Trophoblast cell (in vitro differentiated cells and primary cell): Measurements from ENCODE around the gene DISP3.
A peak's percentile ranks its signal among the peaks of the same experiment; 100 is the strongest.

ENCODE experiments used
- DNase-seq, 2 donors: peaks; one replicate each; pipeline ENCODE4 v3.0.0-alpha.2; 2016
- H2AFZ ChIP-seq: 2 replicates; pipeline ENCODE4 v1.6.1; 2013; ENCODE audit warnings: low read length, moderate library complexity, mild to moderate bottlenecking; ENCODE audit not compliant: insufficient read depth, poor library complexity
- H2AK5ac ChIP-seq: 2 replicates; pipeline ENCODE4 v1.6.1; 2013; ENCODE audit warnings: mild to moderate bottlenecking, low read length
- H2BK120ac ChIP-seq: 2 replicates; pipeline ENCODE4 v1.6.1; 2013; ENCODE audit warnings: low read length, mild to moderate bottlenecking, moderate library complexity; ENCODE audit not compliant: insufficient read depth, poor library complexity
- H2BK12ac ChIP-seq: 2 replicates; pipeline ENCODE4 v1.6.1; 2013; ENCODE audit warnings: mild to moderate bottlenecking, low read length, moderate library complexity
- H2BK5ac ChIP-seq: 2 replicates; pipeline ENCODE4 v1.6.1; 2013; ENCODE audit warnings: low read length, low read depth, moderate library complexity, mild to moderate bottlenecking; ENCODE audit not compliant: poor library complexity
- H3K14ac ChIP-seq: 2 replicates; pipeline ENCODE4 v1.6.1; 2013; ENCODE audit warnings: mild to moderate bottlenecking, low read length
- H3K18ac ChIP-seq: 2 replicates; pipeline ENCODE4 v1.6.1; 2013; ENCODE audit warnings: mild to moderate bottlenecking, low read length
- H3K23ac ChIP-seq: 2 replicates; pipeline ENCODE4 v1.6.1; 2013; ENCODE audit warnings: low read length
- H3K27ac ChIP-seq: 2 replicates; pipeline ENCODE4 v1.5.1; 2013; ENCODE audit warnings: low read depth, mild to moderate bottlenecking, inconsistent platforms, low read length, moderate library complexity
- H3K27me3 ChIP-seq: 2 replicates; pipeline ENCODE4 v1.6.1; 2013; ENCODE audit warnings: inconsistent platforms, mild to moderate bottlenecking, low read length, moderate library complexity; ENCODE audit not compliant: insufficient read depth
- H3K36me3 ChIP-seq, 2 experiments: 1 replicate in 1 of 2; 2 replicates in 1 of 2; pipeline ENCODE4 v1.6.1; 2013; ENCODE audit warnings: low read length in 2 of 2, mild to moderate bottlenecking in 2 of 2, moderate library complexity in 1 of 2; ENCODE audit not compliant: insufficient read depth in 2 of 2, control insufficient read depth in 1 of 2
- H3K4ac ChIP-seq: 2 replicates; pipeline ENCODE4 v1.6.1; 2013; ENCODE audit warnings: low read depth, mild to moderate bottlenecking, low read length, moderate library complexity
- H3K4me1 ChIP-seq, 2 experiments: 1 replicate in 1 of 2; 2 replicates in 1 of 2; pipeline ENCODE4 v1.6.1; 2013; ENCODE audit warnings: low read length in 2 of 2, mild to moderate bottlenecking in 2 of 2, moderate library complexity in 1 of 2; ENCODE audit not compliant: insufficient read depth in 2 of 2, control insufficient read depth in 1 of 2
- H3K4me2 ChIP-seq: 2 replicates; pipeline ENCODE4 v1.6.1; 2013; ENCODE audit warnings: inconsistent platforms, mild to moderate bottlenecking, low read length, moderate library complexity
- H3K4me3 ChIP-seq: 2 replicates; pipeline ENCODE4 v1.5.1; 2013; ENCODE audit warnings: mild to moderate bottlenecking, low read depth, low read length, inconsistent platforms
- H3K79me1 ChIP-seq: one replicate; pipeline ENCODE4 v1.6.1; 2013; ENCODE audit warnings: low read length
- H3K79me2 ChIP-seq: 2 replicates; pipeline ENCODE4 v1.6.1; 2013; ENCODE audit warnings: low read length, mild to moderate bottlenecking; ENCODE audit not compliant: control insufficient read depth, insufficient read depth, poor library complexity
- H3K9ac ChIP-seq: 2 replicates; pipeline ENCODE4 v1.6.1; 2013; ENCODE audit warnings: mild to moderate bottlenecking, low read length
- H3K9me3 ChIP-seq: 2 replicates; pipeline ENCODE4 v1.6.1; 2013; ENCODE audit warnings: low read depth, mild to moderate bottlenecking, control low read depth, inconsistent platforms, low read length; ENCODE audit not compliant: insufficient read depth
- H4K12ac ChIP-seq: 2 replicates; pipeline ENCODE4 v1.6.1; 2013; ENCODE audit warnings: low read depth, mild to moderate bottlenecking, low read length, moderate library complexity
- H4K8ac ChIP-seq: 2 replicates; pipeline ENCODE4 v1.6.1; 2013; ENCODE audit warnings: low read depth, mild to moderate bottlenecking, low read length, moderate library complexity
- H4K91ac ChIP-seq: one replicate; pipeline ENCODE4 v1.6.1; 2013; ENCODE audit warnings: low read depth, mild to moderate bottlenecking, low read length, moderate library complexity
- WGBS: extraction: QIAGEN DNeasy Blood & Tissue Kit; methylation state at CpG from one replicate; pipeline ENCODE4 v1.1.7; 2013; ENCODE audit warnings: missing lambda C conversion rate; ENCODE audit not compliant: insufficient read length, insufficient coverage; ENCODE audit errors: extremely low coverage; 5-methylcytosine and 5-hydroxymethylcytosine counted together

Gene DISP3

DNA sequence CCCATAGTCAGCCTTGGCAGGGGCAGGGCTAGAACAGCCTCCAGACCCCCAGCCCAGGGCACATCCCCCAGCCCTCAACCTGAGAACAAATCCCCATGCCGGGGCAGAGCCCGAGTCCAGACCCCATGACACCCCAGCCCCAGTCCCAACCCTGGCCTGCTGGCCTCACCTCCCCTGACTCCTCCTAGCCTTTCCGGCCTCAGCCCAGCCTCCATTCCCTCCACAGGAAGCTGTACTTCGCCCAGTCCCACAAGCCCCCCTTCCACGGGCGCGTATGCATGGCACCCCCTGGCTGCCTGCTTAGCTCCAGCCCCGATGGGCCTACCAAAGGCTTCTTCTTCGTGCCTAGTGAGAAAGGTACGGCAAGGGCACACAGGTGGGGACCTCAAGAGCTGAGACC lies 50.4 kb downstream of the DISP3 start:
- Histone ChIP-seq H3K4me2 (no peak overlapping the region), H2BK5ac (no peak overlapping the region), H3K9ac (no peak overlapping the region), H3K9me3 (peaks cover 3% of the 10 kb centered on the region), H4K8ac (no peak overlapping the region), H3K18ac (no peak overlapping the region), H3K79me1 (no peaks in the 10 kb centered on the region), H3K79me2 (no peaks in the 10 kb centered on the region), H2BK120ac (no peak overlapping the region), H3K4me1 (peaks cover 2 to 4% of the 10 kb centered on the region in 2 experiments), H3K14ac (no peak overlapping the region), H3K23ac (no peak overlapping the region), H4K12ac (no peak overlapping the region), H2AK5ac (no peak overlapping the region), H3K27ac (no peak overlapping the region), H3K36me3 (no peaks in the 10 kb centered on the region), H3K4me3 (no peak overlapping the region), H2AFZ (no peak overlapping the region), H4K91ac (no peak overlapping the region), H3K4ac (no peak overlapping the region), H2BK12ac (no peak overlapping the region), H3K27me3 (no peaks in the 10 kb centered on the region)
- WGBS = no CpG with 5 or more reads among the region's 10 CpGs
- no peak for DNase-seq

DNA sequence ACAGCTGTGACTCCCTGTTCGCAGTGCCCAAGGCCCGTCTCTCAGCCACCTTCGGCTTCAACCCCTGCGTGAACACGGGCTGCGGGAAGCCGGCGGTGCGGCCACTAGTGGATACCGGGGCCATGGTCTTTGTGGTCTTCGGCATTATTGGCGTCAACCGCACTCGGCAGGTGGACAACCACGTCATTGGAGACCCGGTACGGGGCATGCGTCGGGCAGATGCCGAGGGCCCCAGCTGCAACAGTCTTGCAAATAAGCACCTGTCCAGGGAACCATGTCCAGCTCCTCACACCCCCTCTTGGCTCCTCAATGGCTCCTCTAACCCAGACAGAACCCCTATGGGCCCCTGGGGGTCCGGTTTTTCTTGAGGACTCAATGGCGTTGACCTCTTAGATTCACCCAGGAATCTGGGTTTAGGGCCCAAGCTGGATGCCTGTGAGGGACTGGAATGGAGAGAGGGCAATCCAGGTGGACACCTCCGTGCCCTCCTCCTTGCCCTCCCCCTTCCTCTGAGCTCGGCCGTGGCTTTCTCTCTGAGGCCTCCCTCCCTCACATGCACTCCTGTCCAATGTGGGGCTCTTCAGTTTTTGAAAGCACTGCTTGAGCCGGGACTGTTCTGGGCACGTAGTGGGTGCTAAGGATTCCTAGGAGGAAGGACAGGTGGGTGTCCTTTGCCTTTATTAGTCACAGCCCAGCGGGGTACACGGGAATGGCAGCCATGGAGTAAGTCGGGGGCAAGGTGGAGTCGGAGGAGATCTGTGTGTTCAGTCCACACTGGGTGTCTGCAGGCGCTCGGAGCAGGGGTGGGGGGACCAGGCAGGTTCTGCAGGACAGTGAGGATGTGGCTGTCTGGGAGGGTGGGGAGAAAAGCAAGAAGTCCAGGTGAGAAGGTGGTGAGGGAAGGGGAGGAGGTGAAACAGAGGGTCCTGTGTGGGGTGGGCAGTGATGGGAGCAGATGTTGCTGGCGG lies 51.1 kb downstream of the DISP3 start:
- no peak overlapping the region for H3K18ac ChIP-seq
- peaks cover 2 to 4% of the 10 kb centered on the region in 2 experiments for H3K4me1 ChIP-seq
- H4K8ac ChIP-seq = no peak overlapping the region
- WGBS = no CpG with 5 or more reads among the region's 34 CpGs
- H2AFZ ChIP-seq = no peak overlapping the region
- H3K14ac ChIP-seq = no peak overlapping the region
- H3K4ac ChIP-seq = no peak overlapping the region
- no peak overlapping the region for H2AK5ac ChIP-seq
- H4K12ac ChIP-seq = no peak overlapping the region
- no peak overlapping the region for H3K4me2 ChIP-seq
- no peaks in the 10 kb centered on the region for H3K36me3 ChIP-seq
- H3K79me2 ChIP-seq = no peaks in the 10 kb centered on the region
- no peak overlapping the region for H3K9ac ChIP-seq
- no peak overlapping the region for H2BK120ac ChIP-seq
- no peaks in the 10 kb centered on the region for H3K79me1 ChIP-seq
- no peak overlapping the region for H3K4me3 ChIP-seq
- no peak overlapping the region for H4K91ac ChIP-seq
- H3K27ac ChIP-seq = no peak overlapping the region
- no peaks in the 10 kb centered on the region for H3K27me3 ChIP-seq
- H3K9me3 ChIP-seq = peaks cover 1% of the 10 kb centered on the region
- DNase-seq = no peak
- H2BK12ac ChIP-seq = no peak overlapping the region
- no peak overlapping the region for H2BK5ac ChIP-seq
- no peak overlapping the region for H3K23ac ChIP-seq

DNA sequence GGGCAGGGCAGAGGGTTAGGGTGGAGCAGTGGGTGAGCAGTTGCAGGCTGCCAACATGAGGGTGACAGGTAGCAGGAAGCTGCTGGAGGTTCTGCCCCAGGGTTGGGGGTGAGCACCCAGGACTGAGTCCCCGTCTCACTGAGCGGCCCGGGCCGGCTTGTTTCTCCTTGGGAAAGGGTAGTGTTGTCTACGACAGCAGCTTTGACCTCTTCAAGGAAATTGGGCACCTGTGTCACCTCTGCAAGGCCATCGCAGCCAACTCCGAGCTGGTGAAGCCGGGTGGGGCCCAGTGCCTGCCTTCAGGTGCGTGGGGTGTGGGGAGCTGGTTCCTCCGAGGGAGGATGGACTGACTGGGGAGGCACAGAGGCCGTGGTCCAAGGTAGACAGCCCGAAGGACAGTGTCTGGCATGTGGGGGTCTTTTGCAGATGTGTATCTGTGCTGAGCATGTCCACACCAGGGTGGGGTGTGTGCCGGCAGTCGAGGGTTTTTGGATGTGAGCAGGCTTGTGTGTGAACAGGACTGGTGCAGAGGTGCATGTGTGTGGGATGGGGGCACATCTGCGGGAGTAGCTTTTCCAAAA lies 51.9 kb downstream of the DISP3 start:
- no peak overlapping the region for H3K14ac ChIP-seq
- no peak overlapping the region for H4K91ac ChIP-seq
- H3K27me3 ChIP-seq = no peaks in the 10 kb centered on the region
- no peak overlapping the region for H3K27ac ChIP-seq
- H2BK120ac ChIP-seq = no peak overlapping the region
- no peak overlapping the region for H2AFZ ChIP-seq
- H2BK5ac ChIP-seq = no peak overlapping the region
- H3K4ac ChIP-seq = no peak overlapping the region
- DNase-seq = no peak
- H4K8ac ChIP-seq = no peak overlapping the region
- H3K4me1 ChIP-seq = peaks cover 8% of the 10 kb centered on the region in 2 experiments
- no peak overlapping the region for H4K12ac ChIP-seq
- no peak overlapping the region for H2AK5ac ChIP-seq
- H3K18ac ChIP-seq = no peak overlapping the region
- H2BK12ac ChIP-seq = no peak overlapping the region
- H3K9me3 ChIP-seq = peaks cover 1% of the 10 kb centered on the region
- no CpG with 5 or more reads among the region's 15 CpGs for WGBS
- no peak overlapping the region for H3K4me2 ChIP-seq
- H3K79me1 ChIP-seq = no peaks in the 10 kb centered on the region
- no peaks in the 10 kb centered on the region for H3K79me2 ChIP-seq
- H3K4me3 ChIP-seq = no peak overlapping the region
- no peak overlapping the region for H3K23ac ChIP-seq
- H3K9ac ChIP-seq = no peak overlapping the region
- H3K36me3 ChIP-seq = no peaks in the 10 kb centered on the region

DNA sequence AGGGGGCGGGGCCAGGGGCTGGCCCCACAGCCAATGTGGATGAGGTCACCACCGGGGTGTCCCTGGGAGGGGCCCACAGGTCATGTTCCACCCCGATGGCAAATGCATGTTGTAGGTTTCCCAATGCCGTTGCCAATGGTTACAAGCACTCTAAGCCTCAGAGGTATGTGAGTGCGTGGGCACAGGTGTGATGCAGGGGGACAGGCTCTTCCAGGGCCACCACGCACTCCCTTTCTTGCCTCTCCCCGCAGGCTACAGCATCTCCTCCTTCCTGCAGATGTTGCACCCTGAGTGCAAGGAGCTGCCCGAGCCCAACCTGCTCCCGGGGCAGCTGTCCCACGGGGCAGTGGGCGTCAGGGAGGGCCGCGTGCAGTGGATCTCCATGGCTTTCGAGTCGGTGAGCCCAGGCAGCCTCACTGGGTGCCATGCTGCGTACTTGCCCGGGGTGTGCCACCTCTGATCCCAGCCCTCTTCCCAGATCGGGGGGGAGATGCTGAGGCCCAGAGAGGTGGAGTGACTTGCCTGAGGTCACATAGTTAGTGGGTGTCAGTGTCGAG lies 52.4 kb downstream of the DISP3 start:
- Histone ChIP-seq H3K27me3 (no peaks in the 10 kb centered on the region), H3K4me3 (no peak overlapping the region), H4K8ac (no peak overlapping the region), H3K27ac (no peak overlapping the region), H4K12ac (no peak overlapping the region), H2BK120ac (no peak overlapping the region), H4K91ac (no peak overlapping the region), H3K14ac (no peak overlapping the region), H2BK5ac (no peak overlapping the region), H3K4me2 (no peak overlapping the region), H3K9me3 (no peaks in the 10 kb centered on the region), H3K9ac (no peak overlapping the region), H3K36me3 (no peaks in the 10 kb centered on the region), H3K79me2 (no peaks in the 10 kb centered on the region), H2BK12ac (no peak overlapping the region), H3K23ac (no peak overlapping the region), H3K79me1 (no peaks in the 10 kb centered on the region), H2AK5ac (no peak overlapping the region), H2AFZ (no peak overlapping the region), H3K4me1 (peaks cover 12 to 13% of the 10 kb centered on the region in 2 experiments), H3K18ac (no peak overlapping the region), H3K4ac (no peak overlapping the region)
- DNase-seq = peak in 1 of 2 donors; percentile 26
- WGBS = no CpG with 5 or more reads among the region's 19 CpGs
